Thoracic aorta (tissue), 2 donors: ENCODE data around the gene CXorf38. TPM values are rescaled to one million over a fixed set of nuclear protein-coding genes. Genes with fewer than 3 reads are reported as not detected.
"Not testable (repeated sequence)": the region's sequence is repeated elsewhere in the genome, so short reads cannot be mapped to it uniquely, and the experiment has no call there.

Source experiments
- ATAC-seq: fragments of 150-250 bp; one replicate; pipeline ENCODE4 v1.8.0; 2017; ENCODE audit warnings: low read depth; ENCODE audit not compliant: insufficient number of reproducible peaks, low FRiP score
- DNase-seq: peaks from one replicate; pipeline ENCODE4 v3.0.0-alpha.2; 2020; ENCODE audit warnings: low spot score
- H3K27ac ChIP-seq, 2 donors: fragments of 200-600 bp; sonication (generic); 1 replicate in 1 of 2; 2 replicates in 1 of 2; pipeline ENCODE4 v1.5.1; 2016; ENCODE audit warnings: mild to moderate bottlenecking in 2 of 2, moderate library complexity in 2 of 2
- H3K27me3 ChIP-seq: fragments of 200-600 bp; sonication (generic); replicated peaks from 2 replicates; pipeline ENCODE4 v1.6.0; 2016; ENCODE audit warnings: mild to moderate bottlenecking; ENCODE audit not compliant: insufficient read depth
- H3K36me3 ChIP-seq: fragments of 200-600 bp; sonication (generic); one replicate; pipeline ENCODE4 v1.5.1; 2016
- H3K4me1 ChIP-seq, 2 donors: fragments of 200-600 bp; sonication (generic); 1 replicate in 1 of 2; 2 replicates in 1 of 2; pipeline versions ENCODE4 v1.5.1 to v1.6.0; 2016; ENCODE audit warnings: low read depth in 2 of 2, mild to moderate bottlenecking in 1 of 2; ENCODE audit not compliant: control insufficient read depth in 1 of 2
- H3K4me3 ChIP-seq: fragments of 200-600 bp; sonication (generic); 2 replicates; pipeline ENCODE4 v1.5.1; 2016; ENCODE audit warnings: mild to moderate bottlenecking
- H3K9me3 ChIP-seq: fragments of 200-600 bp; sonication (generic); 2 replicates; pipeline ENCODE4 v1.5.1; 2016
- CTCF ChIP-seq: fragments of 200-600 bp; sonication (generic); IDR thresholded peaks from one replicate; pipeline ENCODE4 v1.5.1; 2019; ENCODE audit warnings: antibody characterized with exemption
- total RNA-seq, 2 donors: library from RNA; depleted of rRNA; stranded (reverse); fragments of >200 nt; gene quantifications; one replicate each; pipeline versions ENCODE4 v1.1.0 to v1.2.3, GENCODE V29; 2016

CXorf38 gene
- total RNA-seq, 2 donors from 2014 or later: 9.5 to 15.2 TPM

GRCh38 chrX:40582811-40583210 lies 64.5 kb downstream of the CXorf38 start:
- Histone ChIP-seq H3K27ac (no peak overlapping the region), H3K4me3 (no peak overlapping the region), H3K4me1 (peaks cover 7 to 11% of the 10 kb centered on the region in 2 donors), H3K9me3 (no peaks in the 10 kb centered on the region), H3K36me3 (no peaks in the 10 kb centered on the region), H3K27me3 (no peaks in the 10 kb centered on the region)
- TF ChIP-seq CTCF: no peak
- DNase-seq (no peak), ATAC-seq (no peak)

- ATAC-seq, H3K9me3 ChIP-seq, H3K36me3 ChIP-seq, DNase-seq, H3K27me3 ChIP-seq, H3K27ac ChIP-seq: not testable (repeated sequence)
- Histone ChIP-seq H3K4me1 (peaks cover 7 to 11% of the 10 kb centered on the region in 2 donors), H3K4me3 (peak overlapping the region; percentile 87)
These were observed 65.2 kb downstream of the CXorf38 start for GRCh38 chrX:40582178-40582577.

GRCh38 chrX:40581336-40581920 lies 65.9 kb downstream of the CXorf38 start:
- H3K9me3 ChIP-seq: no peaks in the 10 kb centered on the region
- H3K27me3 ChIP-seq: no peaks in the 10 kb centered on the region
- H3K36me3 ChIP-seq: no peaks in the 10 kb centered on the region
- no peak for DNase-seq
- no peak for TF ChIP-seq CTCF
- H3K27ac ChIP-seq: peak overlapping the region; percentile 87 to 90
- ATAC-seq: no peak
- peaks cover 7 to 11% of the 10 kb centered on the region in 2 donors for H3K4me1 ChIP-seq
- peak overlapping the region; percentile 87 for H3K4me3 ChIP-seq

- TF ChIP-seq CTCF: no peak
- peak; percentile 98 for ATAC-seq
These were observed 66.6 kb downstream of the CXorf38 start, which contains the start of gene ATP6AP2 for GRCh38 chrX:40580537-40581335. ATP6AP2 (plus strand) TSS chrX:40580970; CDS start chrX:40581066, 96 bp downstream.

GRCh38 chrX:40579900-40580536 lies 67.3 kb downstream of the CXorf38 start:
- H3K27me3 ChIP-seq: no peaks in the 10 kb centered on the region
- ATAC-seq (no peak), DNase-seq (no peak)
- no peaks in the 10 kb centered on the region for H3K9me3 ChIP-seq
- no peak for TF ChIP-seq CTCF
- H3K4me3 ChIP-seq: peak overlapping the region; percentile 87
- H3K36me3 ChIP-seq: no peaks in the 10 kb centered on the region
- H3K4me1 ChIP-seq: peaks cover 7 to 11% of the 10 kb centered on the region in 2 donors
- peak overlapping the region; percentile 75 to 90 for H3K27ac ChIP-seq

More at GRCh38 chrX:40580537-40581335, 66.6 kb downstream of the CXorf38 start, which contains the start of gene ATP6AP2:
- peak; percentile 82 for DNase-seq
- Histone ChIP-seq H3K27me3 (no peaks in the 10 kb centered on the region), H3K9me3 (no peaks in the 10 kb centered on the region), H3K4me1 (peaks cover 7 to 11% of the 10 kb centered on the region in 2 donors), H3K36me3 (no peaks in the 10 kb centered on the region), H3K27ac (peak within 1 kb of the TSS; percentile 87 to 90), H3K4me3 (peak within 1 kb of the TSS; percentile 87)
